ENCODE data around the gene CD99.

DNA sequence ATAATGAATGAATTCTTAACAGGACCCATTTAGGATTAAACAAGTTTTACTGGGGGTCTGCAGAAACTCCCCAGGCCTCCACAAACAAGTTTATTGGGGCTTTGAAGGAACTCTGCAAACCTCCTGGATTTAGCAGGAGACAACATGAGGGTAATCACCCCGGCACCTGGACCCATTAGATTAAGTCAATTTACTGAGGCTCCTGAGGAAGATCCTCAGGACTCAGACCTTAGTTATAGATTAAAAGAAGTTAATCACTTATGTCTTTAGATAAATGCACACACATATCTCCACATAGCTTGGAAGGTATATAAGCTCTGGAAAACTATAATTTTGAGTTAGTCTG, 90.1 kb downstream of the CD99 start:
- TF ChIP-seq POLR2A (IDR thresholded peaks at IDR 0.05): no peak
- TF ChIP-seq, protein P1, sequence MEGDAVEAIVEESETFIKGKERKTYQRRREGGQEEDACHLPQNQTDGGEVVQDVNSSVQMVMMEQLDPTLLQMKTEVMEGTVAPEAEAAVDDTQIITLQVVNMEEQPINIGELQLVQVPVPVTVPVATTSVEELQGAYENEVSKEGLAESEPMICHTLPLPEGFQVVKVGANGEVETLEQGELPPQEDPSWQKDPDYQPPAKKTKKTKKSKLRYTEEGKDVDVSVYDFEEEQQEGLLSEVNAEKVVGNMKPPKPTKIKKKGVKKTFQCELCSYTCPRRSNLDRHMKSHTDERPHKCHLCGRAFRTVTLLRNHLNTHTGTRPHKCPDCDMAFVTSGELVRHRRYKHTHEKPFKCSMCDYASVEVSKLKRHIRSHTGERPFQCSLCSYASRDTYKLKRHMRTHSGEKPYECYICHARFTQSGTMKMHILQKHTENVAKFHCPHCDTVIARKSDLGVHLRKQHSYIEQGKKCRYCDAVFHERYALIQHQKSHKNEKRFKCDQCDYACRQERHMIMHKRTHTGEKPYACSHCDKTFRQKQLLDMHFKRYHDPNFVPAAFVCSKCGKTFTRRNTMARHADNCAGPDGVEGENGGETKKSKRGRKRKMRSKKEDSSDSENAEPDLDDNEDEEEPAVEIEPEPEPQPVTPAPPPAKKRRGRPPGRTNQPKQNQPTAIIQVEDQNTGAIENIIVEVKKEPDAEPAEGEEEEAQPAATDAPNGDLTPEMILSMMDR (IDR thresholded peaks at IDR 0.05): no peak
